TTC549 (cell line): ENCODE measurements around the gene GBX2.

ENCODE experiments used
- FAIRE-seq: peaks from 2 replicates; lab custom pipeline; 2012; peaks lifted over from hg19 to GRCh38; lab: Jason Lieb, UNC

Gene GBX2

DNA sequence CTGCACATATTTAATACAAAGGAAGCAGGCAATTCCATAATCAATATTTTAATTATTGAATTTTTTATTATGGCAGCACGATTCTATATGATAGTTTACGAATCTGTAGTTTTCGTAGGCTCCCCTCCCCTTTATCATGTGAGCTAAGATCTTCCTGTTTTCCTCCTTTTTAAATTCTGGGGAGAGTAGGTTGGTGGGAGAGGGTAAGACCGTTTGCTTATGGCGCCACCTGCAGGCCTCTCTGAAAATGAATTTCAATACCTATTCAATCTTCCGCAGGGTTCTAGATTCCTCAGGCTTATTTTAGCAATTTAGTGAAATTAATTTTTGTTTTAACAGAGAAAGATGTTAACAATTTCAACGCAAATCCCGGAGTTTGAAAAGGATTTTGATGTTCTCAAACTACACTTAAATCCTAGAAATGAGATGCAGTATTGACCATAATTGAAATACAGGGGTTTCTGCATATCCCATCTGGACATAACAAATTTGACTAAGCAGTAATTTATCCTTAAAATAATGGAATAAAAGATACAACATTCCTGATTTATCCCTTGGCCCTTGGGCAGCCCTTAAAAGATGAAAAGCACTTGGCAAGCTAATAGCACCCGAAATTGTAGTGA lies 12.8 kb upstream of the GBX2 start:
- peak; percentile 97 for FAIRE-seq

DNA sequence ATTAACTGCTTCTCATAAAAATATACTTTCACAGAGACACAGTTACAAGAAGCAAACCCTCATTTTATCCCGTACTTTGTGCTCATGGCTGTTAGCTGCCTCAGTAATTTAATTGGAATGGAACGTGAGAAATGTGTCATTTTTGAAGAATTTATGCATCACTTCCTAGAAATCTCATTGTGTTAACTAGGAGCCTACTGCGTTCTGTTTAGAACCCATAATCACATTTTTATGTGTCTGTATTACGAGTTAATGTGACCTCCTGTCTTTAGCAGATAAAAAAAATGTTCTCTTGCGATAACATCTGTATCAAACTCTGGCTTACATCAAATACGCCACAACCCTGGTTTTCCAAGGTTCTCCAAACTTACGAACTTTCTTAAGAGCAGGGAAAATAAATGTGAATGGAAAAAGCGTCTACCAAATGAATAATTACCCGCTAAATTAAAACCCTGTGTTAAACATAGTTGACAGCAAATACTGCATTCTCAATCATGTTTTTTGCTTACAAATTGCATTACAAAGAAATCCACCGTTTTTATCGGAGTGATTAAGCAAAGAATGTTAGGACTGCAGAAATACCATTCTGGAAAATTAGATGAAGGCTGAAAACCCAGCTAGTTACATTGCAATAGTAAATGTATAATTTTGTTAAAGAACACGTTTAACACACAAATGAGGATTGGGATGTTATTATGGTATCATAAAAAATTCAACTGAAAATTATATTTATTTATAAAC lies 12.1 kb upstream of the GBX2 start:
- no peak for FAIRE-seq

DNA sequence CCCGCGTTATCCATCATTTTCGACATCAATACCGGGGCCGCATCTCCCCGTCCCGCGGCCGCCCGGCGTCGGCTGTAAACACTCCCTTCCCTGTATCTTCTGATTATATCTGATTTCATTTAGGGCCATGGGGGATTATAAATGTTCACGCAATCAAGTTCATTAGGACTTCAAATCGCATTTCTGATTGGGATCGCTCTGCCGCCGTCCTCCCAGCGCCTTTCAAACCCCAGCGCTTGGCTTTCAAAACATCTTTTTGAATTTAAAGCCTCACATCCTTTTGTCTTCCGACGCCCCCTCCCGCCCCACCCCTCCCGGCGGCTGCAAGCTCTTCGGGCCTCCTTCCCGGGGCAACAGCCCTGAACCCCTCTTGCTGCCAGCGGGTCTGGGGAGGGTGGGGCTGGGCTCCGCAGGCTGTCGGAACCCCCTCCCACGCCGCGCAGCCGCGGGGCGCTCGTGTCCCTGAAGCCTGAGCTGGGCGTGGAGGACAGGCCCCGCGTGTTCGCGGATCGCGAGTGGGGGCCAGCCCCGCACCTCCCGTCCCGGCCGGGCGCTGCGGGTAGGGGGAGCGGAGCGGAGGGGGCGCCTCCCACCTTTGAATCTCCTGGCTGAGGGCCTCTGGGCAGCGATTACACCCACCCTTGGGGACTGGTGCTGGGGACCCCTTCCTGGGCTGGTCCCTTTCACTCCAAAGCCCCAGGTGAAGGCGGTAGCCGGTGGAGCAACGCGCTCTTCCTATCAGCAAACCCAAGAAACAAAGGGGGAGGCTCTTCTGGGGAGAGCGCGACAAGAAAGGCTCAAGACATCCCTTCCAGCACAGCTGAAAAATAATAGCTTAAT lies 11.3 kb upstream of the GBX2 start:
- FAIRE-seq, result no peak

DNA sequence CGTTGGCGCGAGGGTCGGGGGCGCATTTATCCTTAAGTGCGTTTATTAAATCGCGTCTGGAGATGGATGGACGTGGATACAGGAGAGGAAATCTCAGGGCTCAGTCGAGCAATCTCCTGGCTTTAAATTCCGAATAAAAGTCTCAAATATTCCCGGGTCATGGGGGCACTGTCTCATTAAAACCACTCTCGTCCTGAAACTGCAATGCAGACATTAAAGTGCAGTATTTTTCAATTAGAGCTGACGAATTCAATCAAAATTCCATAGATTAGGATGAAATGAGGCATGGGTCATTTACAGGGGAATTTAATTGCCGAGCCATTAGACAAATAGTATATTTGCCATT lies 10.7 kb upstream of the GBX2 start:
- no peak for FAIRE-seq

DNA sequence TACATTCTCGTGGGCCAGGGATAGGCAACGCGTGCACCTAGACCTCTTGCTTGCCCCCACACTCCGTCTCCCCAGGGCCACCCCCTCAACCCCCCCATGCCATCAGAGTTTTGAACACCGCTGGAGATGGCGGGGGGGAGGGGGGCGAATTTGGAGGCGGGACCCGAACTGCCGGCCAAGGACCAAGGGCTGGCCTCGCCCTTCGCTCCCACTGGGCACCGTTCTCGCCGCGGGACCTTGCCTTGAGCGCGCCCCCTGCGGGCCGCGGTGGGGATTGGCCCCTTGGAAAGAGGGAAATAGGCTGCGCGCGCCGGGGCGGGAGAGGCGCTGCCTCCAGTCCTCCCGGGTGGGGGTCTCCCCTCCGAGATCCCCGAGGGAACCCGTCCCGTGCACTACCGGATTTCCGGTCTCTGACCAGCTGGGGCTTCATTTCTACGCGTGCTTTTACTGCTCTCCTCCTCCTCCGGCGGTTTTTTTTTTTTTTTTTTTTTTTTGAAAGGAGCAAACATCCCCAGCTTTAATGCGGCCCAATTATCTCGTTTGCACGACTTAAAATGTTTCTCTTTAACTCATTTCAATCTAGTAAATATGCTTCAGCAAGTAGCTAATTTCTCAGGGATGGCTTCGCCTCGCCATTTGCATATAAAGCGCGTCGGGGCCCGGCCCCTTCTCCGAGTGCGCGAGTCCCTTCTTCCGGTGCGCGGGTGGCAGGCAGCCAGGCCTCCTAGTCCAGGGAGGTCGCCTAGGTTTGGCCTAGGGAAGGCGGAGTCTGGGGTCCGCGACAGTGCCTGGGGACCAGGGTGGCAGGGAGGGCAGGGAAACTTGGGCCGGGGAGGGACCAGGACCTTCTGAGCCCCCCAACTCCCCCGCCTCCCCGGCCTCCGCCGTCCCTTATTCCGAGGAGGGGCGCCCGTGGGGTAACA lies 10.0 kb upstream of the GBX2 start:
- FAIRE-seq, result no peak

DNA sequence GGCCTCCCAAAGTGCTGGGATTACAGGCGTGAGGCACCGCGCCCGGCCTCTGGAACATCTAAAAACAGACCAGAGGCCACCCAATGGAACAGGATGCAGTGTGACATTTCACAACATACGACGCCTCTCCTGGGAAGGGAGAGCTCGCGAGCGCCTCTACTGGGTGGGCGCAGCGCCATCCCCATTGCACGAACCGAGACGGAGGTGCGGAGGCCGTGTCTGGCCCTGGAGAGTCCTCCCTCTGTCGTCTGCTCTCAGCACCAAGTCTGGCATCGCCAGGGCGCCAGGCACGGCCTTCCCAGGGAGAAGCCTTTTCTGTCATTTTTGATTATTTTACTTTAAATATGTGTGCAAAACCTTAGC lies 9.4 kb upstream of the GBX2 start:
- FAIRE-seq, result no peak

DNA sequence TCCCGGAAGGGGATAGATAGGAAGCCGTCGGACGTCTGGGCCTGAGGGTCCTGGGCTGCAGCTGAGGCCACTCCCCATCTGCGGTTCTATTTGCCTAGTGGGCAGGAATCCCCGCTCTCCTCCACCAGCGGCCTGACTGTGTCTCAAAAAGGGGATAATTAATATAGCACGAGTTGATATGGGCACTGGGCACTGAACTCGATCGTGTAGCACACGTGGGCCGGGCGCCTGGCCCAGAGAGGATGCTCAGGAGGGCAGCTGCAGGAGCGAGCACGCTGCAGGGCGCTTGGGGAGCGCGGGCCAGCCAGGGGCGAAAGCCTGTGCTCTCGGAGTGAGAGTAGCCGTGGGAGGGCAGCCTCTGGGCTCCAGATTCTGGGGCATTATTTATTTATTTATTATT lies 8.8 kb upstream of the GBX2 start:
- FAIRE-seq, result no peak

DNA sequence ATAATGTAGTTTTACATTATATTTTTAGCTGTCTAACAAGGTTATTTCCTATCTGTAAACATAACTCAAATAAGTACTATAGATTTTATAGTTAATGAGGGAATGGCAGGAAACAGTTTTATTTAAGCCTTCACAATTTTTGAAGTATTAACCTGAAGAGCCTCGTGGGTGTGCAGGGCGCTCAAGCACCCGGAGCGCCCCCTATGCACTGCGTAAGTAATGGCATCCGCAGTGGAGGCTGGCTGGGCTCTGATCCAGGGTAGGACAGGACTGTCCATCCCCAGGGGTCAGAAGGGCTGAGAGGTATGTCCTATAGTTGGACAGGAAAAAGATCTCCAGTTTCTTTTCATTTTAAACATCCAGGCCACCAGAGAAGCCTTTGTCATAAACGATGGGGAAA lies 8.2 kb upstream of the GBX2 start:
- FAIRE-seq, result peak; percentile 75

DNA sequence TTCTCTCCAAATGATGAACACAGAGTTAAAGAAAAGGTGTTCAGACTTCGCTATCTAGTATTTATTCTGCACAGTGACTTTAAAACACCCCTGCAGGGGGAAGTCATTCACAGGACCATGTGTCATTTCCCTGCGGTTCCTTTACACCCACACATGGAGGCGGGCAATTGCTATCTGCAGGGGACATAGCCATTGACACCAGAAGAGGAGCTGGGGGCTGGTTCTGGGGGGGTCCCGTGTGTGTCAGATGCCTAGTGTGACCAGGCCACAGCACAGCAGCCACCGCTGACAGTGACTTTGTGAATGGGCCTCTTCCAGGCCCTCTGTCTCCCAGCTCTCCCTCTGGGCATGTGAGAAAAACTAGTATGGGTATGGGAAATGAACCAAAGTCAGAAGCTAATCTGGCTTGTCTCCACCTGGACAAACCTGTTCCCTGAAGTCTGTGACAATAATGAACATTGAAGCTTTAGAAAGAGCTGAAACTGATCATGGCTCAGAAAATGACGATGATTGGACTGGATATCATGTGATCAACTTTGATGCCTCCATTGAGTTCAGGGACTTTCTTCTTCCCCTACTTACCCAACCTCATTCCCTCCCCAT lies 7.5 kb upstream of the GBX2 start:
- FAIRE-seq, result no peak

DNA sequence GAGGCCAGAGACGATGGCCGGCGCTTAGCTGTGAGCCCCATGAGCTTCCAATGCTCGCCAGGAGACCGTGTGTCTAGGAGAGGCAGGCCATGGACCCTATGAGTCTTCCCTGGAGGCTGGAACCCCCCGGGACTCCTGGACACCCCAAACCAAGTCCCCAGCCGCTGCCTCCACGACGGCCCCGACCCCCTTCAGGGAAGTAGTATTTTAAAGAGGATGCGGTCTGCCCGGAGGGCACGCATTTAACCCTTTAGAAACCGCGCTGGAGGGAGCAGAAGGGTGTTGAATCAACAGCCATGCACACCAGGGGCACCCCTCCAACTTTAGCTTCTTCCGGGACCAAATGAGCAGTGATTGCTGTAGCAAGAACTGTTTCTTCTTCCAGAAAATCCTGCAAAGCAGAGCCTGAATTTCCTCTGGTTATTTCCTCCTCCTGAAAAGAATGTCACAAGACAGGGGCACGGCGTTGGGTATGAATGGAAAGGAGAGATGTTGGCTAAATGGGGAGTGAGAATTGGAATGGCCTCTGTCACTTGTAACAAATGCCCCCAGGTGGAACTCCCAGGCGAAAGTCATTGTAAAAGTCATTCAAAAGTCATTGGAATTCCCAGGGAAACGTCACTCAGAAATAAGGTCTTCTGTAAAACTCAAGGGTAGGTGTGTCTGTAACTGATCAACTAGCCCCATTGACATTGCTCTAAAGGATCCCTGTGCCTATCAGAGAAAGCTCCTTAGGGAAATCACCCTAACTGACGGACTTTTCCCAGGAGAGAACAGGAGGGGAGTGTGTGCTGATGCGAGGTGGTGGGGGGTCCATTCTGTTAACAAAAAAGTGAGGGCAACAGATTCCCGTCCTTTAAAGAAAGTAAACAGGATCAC lies 5.8 kb upstream of the GBX2 start:
- no peak for FAIRE-seq

DNA sequence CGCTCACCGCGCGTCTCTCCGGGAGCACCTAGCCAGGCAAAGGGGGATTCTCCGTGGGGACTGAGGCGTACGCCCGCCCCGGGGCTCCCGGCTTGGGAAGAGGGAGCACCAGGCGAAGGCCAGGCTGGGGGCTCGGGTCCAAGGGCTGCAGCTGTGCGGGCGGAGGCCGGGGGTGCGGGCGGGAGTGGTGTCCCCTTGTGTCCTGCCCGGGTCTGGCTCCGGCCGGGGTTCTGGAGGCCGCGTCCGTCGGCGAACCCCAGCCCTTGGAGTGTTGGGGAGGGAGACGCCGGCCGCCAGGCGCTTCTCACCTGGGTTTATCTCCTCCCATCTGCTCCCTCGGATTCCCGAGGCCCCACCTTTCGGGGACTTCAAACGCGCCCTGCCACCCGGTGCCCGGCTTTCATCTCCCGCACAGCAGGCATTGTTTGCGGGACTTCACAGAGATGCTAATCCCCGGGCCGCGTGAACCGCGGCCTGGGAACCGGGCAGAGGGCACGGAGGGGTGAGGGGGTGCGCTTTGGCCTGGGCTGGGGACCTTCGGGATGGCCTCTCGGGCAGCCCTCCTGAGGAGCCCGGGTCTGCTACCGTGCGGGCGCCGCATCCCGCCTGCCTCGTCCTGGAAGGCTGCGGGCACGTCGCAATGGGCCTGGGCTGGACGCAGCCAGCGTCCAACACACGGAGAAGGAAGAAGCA lies 5.0 kb upstream of the GBX2 start:
- FAIRE-seq, result no peak

DNA sequence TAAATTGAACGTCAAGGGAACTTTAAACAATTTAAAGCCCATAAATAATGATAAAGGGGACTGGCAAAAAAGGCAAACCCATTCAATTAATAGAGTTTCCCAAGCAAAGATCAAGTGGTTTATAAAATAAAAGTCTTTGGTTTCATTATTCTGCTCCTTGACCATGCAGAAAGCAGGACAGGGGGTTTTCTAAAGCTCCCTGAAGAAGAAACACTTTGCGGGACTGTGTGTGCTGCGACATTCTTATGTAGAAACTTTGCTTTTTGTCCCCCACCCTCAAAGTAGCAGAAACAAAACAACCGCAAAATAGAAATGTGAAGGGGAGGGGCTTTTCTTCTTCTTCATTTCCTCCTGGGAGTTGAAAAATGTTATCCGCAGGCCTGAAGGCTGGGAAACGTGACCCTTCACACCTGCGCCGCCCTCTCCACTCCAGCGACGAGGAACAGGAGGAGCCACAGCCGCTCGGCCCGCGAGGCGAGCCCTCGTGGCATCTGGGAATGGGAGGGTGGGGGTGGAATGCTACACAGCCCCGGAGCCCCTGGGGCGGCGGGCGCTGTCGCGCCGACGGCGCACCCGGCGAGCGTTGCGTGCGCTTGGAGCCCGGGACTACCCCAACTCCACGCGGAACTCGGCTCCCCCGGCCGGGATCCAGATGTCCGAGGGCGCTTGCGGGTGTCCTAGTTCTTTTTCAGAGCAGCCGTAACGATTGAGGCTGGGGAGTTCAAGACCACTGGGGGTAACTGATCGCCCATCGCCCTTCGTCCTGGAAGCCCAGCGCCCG lies 4.3 kb upstream of the GBX2 start:
- FAIRE-seq, result no peak

DNA sequence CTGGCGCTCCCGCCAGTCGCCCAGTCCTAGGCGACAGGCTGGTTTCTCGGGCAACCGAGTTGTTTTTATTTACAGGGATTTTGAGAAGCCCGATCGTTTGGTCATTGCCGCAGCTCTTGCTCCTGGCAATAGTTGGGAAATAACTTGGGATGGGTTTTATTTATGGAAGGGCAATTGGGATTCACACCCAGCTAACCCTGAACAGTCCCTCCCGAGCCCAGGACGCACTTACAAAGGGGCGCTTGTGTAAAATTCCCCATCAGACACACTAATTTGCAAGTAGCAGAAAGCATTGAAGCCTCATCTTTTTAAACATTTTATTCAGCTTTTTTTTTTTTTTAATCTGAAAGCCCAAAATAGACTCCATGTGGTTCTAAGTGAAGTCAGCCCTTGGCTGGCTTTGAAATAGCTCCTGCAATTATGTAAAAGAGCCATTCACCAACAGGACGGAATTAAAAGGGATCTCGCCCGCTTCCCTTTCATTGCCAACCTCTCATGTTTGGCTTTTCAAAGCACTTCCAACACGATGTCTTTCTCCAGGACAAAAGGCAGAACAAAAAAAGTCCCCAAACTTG lies 3.6 kb upstream of the GBX2 start:
- no peak for FAIRE-seq

DNA sequence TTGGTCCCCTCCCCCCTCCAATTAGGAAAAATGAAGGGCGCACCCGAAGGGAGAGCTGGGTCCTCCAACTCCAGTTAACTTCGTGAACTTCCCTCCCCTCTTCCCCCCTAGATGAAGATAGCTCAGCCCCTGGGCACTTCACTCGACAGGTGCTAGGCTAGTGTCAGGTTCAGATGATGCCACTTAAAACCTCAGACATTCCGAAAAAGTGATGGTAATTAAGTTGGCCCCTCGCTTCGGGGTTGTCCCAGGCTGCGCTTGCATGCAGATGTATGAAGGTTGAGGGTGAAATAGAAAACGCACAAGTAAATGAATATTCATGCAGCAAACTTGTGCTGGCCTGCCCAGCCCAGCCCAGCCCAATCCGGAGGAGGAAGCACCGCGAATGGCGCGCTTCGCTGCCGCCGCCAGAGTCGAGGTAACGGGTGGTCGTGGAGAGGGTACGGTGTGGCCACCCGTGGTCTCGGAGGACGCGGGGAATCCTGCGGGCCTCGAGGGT lies 3.0 kb upstream of the GBX2 start:
- no peak for FAIRE-seq

DNA sequence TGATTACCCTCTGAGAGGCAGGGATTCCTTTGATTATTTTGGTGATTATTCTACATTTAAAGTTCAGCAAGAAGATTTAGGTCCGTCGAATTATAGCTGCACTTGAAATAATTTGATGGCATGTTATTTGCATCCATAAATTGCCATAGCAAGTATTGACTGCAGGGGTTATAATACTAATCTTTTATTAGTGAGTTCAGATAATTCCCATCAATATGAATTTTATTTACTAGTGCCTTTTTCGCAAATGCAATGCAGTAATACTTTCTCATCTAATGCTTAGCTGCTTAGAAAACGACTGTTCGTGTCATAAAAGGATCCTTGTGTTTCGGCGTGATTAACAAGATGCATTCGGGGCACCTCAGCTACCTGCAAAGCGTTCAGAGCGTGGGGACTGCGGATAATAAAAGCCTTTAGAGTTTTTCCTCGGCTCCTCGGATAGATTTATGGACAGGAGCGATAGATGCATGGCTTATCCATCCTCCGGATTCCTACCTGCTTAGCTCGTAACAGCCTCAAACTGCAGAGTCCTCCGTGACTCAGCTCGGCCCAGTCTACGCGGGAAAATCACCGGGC lies 2.5 kb upstream of the GBX2 start:
- no peak for FAIRE-seq

DNA sequence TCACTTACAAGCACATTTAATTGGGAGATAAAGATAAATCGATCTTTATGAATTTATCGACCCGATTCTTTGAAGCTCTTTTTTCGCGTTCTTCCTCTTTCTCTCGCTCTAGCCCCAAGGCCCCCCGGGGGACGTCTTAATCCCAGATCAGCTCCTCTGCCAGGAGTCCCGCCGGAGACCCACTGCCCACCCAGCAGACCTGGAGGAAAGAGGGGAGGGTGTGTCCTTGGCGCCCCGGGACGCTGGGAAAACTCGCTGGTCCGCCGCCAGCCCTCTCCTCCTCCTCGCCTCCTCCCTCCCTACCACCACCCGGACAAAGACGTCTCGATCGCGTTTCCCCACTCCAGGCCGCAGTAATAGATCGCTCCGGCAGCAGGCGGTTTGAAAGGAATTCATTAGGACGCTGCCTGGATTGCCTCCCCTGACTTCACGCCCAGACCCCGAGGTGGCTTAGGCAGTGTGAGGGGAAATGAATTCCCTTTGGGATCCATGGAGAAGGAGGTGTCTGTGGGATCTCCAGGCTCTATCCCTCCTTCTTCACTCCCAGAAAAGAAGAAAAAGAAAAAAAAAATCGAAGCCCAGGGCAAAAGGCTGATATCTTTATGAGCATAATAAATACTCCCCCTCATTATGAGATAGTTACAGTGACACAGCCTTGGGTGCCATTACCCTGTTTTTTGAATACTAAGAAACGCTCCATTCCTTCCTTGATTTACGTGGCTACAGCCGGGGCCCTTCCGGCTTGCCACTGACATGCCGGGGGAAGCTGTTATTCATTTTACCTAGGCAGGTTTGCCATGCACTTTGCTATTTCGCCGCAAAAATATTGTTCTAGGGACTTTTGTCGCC lies 1.8 kb upstream of the GBX2 start:
- FAIRE-seq, result no peak

DNA sequence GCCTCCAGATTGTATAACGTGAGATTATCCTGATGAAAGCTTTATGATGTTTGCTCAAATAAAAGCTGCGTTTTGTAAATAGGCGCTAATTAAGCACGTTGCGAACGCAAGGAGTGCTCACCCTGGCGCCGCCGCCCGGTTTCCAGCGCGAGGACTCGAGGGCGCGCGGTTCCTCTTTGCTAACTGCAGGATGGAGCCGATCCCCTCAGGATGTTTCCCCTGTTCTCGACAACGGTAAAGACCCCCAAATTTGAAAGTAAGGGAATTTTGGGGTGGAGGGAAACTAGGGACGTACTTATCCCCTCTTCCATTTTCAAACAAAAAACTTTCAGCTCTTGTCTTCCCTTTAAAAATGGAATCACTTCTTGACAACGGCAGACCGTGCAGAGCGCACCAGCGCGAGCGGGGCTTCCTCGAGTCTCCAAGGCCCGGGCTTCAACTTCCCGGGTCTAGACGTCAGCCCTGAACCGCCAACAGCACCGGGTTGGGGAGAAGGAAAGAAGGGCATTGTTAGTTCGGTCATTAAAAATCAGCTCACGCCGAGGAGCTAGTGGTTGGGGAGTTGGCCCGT lies 1.1 kb upstream of the GBX2 start:
- no peak for FAIRE-seq
